ENCODE data around the gene LRRC75A. TPM values are rescaled to one million over a fixed set of nuclear protein-coding genes. Genes with fewer than 3 reads are reported as not detected.

LRRC75A gene
- total and polyA plus RNA-seq, 9 donors = 5.7 to 12.5 (median 7.5) TPM

DNA sequence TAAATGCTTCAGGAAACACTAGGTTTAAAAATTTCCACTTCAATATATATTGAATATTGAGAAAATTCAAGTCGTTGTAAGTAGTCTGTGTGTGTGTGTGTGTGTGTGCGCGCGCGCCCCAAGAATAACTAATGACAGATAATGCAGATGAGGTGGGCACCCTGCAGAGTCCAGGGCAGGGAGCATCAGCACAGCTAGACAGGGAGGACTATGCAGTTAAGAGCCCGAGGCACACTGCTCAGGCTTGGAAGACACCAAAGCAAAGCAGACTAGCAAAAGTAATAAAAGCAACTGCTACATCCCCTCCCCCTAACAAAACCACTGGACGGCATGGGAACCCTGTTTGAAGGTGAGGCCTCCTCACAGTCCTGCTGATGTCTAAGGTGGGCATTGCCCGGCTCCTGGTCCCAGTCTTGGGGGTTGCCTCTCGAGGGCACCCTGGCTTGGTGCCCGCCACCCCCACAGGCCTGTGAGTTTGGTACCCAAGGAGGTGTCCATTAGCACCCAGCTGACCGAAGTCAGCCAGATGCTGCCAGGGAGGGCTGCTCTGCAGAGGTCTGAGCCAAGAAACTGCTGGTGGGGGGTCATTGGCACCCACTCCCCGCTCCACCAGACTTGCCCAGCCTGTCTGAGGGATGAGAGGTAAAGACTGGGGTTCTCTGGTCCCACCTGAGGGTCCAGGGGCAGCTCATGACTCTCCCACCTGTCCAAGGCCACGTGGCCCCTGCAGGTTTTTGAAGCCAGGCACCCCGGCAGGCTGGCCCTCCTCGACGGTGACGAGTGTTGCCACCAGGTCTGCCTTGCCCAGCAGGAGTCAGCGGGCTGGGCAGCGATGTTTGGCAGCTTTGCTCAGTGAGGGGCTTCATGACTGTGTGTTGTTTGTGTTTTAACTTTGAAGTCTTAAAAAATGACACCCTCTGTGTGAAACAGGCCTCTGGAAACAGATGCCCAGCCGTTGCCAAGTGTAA lies 18.7 kb downstream of the LRRC75A start:
- DNase-seq = no peak
- peaks cover 63% of the 10 kb centered on the region for H3K4me1 ChIP-seq (ENCODE audit: control insufficient read depth, insufficient read depth, low read length)
- H3K9me3 ChIP-seq (replicated peaks; ENCODE audit: control insufficient read depth, low read depth, low read length) = no peaks in the 10 kb centered on the region
- H3K4me3 ChIP-seq (ENCODE audit: low read length) = no peak overlapping the region
- no peaks in the 10 kb centered on the region for H3K36me3 ChIP-seq (ENCODE audit: control insufficient read depth, insufficient read depth, low read length)
- H3K27me3 ChIP-seq (ENCODE audit: control insufficient read depth, insufficient read depth, low read length) = no peaks in the 10 kb centered on the region
- WGBS (ENCODE audit: insufficient coverage) = 79% methylated on average over 7 of the region's 20 CpGs
- no peak overlapping the region for H3K27ac ChIP-seq (ENCODE audit: low read length)

DNA sequence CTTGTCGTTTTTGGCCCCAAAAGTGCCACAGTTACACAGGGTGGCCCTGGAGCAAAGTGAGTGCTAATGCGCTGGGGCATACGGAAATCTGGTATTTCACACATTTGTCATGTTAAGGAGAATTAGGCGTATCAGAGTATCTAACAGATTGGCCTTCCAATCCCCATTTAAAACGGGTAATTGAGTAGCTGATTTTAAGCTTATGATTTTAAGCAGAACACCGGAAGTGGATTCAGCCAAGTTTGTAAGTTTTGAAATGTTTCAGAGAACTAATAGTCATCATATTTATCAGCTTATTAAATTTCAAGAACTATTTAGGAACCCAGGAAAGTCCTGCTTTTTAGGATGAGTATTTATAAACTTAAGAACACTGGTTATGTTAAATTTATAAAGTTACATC lies 19.5 kb downstream of the LRRC75A start:
- no peaks in the 10 kb centered on the region for H3K9me3 ChIP-seq (replicated peaks; ENCODE audit: control insufficient read depth, low read depth, low read length)
- peak; percentile 64 for DNase-seq
- H3K4me3 ChIP-seq (ENCODE audit: low read length) = no peak overlapping the region
- WGBS (ENCODE audit: insufficient coverage) = 58% methylated on average over 2 of the region's 6 CpGs
- H3K27ac ChIP-seq (ENCODE audit: low read length) = no peak overlapping the region
- H3K36me3 ChIP-seq (ENCODE audit: control insufficient read depth, insufficient read depth, low read length) = no peaks in the 10 kb centered on the region
- no peaks in the 10 kb centered on the region for H3K27me3 ChIP-seq (ENCODE audit: control insufficient read depth, insufficient read depth, low read length)
- H3K4me1 ChIP-seq (ENCODE audit: control insufficient read depth, insufficient read depth, low read length) = peaks cover 58% of the 10 kb centered on the region

DNA sequence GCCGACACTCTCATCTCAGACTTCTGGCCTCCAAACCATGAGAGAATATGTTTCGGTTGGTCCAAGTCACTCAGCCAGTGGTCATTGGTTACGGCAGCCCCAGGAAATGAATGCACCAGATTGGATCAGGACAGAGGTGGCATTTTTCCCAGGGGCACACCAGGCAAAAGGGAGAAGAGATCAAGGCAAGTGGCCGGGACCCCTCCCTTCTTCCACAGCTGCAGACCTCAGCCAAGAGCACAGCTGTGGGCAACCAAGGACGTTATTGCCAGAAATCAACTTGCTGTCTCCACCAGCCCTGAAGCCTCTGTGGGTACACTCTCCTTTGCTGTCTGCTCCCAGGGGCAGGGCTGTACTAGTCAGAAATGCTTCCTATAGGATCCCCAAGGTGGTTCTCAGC lies 20.7 kb downstream of the LRRC75A start:
- Histone ChIP-seq H3K4me3 (ENCODE audit: low read length) (no peak overlapping the region), H3K27ac (ENCODE audit: low read length) (peak overlapping the region; percentile 13), H3K4me1 (ENCODE audit: control insufficient read depth, insufficient read depth, low read length) (peaks cover 52% of the 10 kb centered on the region), H3K27me3 (ENCODE audit: control insufficient read depth, insufficient read depth, low read length) (no peaks in the 10 kb centered on the region), H3K9me3 (replicated peaks; ENCODE audit: control insufficient read depth, low read depth, low read length) (no peaks in the 10 kb centered on the region), H3K36me3 (ENCODE audit: control insufficient read depth, insufficient read depth, low read length) (no peaks in the 10 kb centered on the region)
- 66% methylated on average over 4 of the region's 5 CpGs for WGBS (ENCODE audit: insufficient coverage)
- peak; percentile 66 for DNase-seq

DNA sequence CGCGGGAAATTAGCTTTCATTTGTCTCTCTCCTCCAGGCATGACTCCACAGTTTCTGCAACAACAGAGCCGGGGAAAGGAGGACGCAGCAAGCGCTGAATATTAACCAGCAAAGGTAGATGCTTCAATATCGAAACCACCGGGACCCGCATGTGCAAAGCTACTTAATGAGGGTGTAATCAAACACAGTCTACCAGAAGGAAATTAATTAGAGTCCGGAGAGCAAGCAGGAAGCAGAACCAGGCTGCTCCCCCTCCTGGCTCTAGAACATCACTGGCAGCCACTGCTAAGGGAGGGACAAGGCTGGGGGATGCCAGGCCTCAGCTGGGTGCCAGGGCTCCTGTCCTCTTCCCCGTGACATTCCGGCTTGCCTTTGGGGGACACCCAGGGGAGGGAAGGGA lies 21.7 kb downstream of the LRRC75A start:
- no peaks in the 10 kb centered on the region for H3K36me3 ChIP-seq (ENCODE audit: control insufficient read depth, insufficient read depth, low read length)
- peaks cover 61% of the 10 kb centered on the region for H3K4me1 ChIP-seq (ENCODE audit: control insufficient read depth, insufficient read depth, low read length)
- peak; percentile 60 for DNase-seq
- no peak overlapping the region for H3K4me3 ChIP-seq (ENCODE audit: low read length)
- WGBS (ENCODE audit: insufficient coverage) = 54% methylated on average over 5 of the region's 11 CpGs
- no peaks in the 10 kb centered on the region for H3K9me3 ChIP-seq (replicated peaks; ENCODE audit: control insufficient read depth, low read depth, low read length)
- H3K27ac ChIP-seq (ENCODE audit: low read length) = peak overlapping the region; percentile 25
- no peaks in the 10 kb centered on the region for H3K27me3 ChIP-seq (ENCODE audit: control insufficient read depth, insufficient read depth, low read length)

DNA sequence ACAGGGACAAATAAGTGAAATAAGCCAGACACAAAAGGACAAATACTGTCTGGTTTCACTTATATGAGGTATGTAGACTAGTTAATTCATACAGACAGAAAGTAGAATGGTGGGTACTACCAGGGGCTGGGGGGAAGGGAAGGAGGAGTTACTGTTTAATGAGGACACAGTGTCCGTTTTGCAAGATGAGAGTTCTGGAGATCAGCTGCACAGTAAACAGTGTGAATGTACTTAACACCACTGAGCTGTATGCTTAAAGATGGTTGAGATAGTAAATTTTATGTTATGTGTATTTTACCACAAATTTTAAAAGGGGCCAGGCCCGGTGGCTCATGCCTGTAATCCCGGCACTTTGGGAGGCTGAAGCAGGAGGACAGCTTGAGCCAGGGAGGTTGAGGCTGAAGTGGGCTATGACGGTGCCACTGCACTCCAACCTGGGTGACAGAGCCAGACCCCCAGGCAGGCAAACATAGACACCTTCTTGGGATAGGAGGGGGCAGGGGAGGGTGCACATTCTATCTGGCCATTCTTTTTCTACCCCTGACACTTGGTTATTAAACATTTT lies 23.5 kb downstream of the LRRC75A start:
- no peak overlapping the region for H3K4me3 ChIP-seq (ENCODE audit: low read length)
- no peak for DNase-seq
- H3K9me3 ChIP-seq (replicated peaks; ENCODE audit: control insufficient read depth, low read depth, low read length) = no peaks in the 10 kb centered on the region
- WGBS (ENCODE audit: insufficient coverage) = 85% methylated on average over 3 of the region's 4 CpGs
- H3K27me3 ChIP-seq (ENCODE audit: control insufficient read depth, insufficient read depth, low read length) = no peaks in the 10 kb centered on the region
- peaks cover 67% of the 10 kb centered on the region for H3K4me1 ChIP-seq (ENCODE audit: control insufficient read depth, insufficient read depth, low read length)
- H3K27ac ChIP-seq (ENCODE audit: low read length) = no peak overlapping the region
- H3K36me3 ChIP-seq (ENCODE audit: control insufficient read depth, insufficient read depth, low read length) = peaks cover 2% of the 10 kb centered on the region

DNA sequence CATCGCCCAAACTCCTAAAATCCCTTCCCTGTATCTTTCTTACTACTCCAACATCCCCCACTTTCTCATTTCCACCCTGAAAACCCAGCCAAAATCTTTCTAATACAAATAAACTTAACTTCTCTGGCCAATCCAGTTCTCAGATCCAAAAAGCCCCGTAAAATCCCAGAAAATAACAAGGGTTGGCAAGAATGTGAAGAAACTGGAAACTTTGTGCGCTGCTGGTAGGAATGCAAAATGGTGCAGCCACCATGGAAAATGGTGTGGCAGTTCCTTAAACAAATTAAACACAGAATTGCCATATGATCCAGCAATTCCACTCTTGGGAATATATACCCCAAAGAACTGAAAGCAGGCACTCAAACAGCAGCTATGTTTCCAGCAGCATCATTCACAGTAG lies 24.1 kb downstream of the LRRC75A start:
- no peaks in the 10 kb centered on the region for H3K27me3 ChIP-seq (ENCODE audit: control insufficient read depth, insufficient read depth, low read length)
- no peak overlapping the region for H3K27ac ChIP-seq (ENCODE audit: low read length)
- H3K4me3 ChIP-seq (ENCODE audit: low read length) = no peak overlapping the region
- 20% methylated on average over 1 of the region's 3 CpGs for WGBS (ENCODE audit: insufficient coverage)
- no peaks in the 10 kb centered on the region for H3K9me3 ChIP-seq (replicated peaks; ENCODE audit: control insufficient read depth, low read depth, low read length)
- no peak for DNase-seq
- H3K36me3 ChIP-seq (ENCODE audit: control insufficient read depth, insufficient read depth, low read length) = peaks cover 5% of the 10 kb centered on the region
- H3K4me1 ChIP-seq (ENCODE audit: control insufficient read depth, insufficient read depth, low read length) = peaks cover 67% of the 10 kb centered on the region

DNA sequence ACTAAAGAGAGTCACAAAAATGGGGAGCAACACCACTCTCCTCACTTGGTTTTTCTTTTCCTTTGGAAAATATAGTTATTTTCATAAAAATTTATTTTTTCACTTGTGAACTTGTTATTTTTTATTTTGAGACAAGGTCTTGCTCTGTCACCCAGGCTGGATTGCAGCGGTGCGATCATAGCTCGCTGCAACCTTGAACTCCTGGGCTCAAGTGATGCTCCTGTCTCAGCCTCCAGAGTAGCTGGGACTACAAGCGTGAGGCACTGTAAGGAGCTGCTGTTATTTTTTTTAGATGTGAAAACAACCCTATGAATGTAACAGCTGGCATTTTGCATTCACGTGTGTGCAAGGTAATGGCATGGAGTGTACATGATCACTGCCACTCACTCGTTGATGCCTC lies 24.9 kb downstream of the LRRC75A start:
- WGBS (ENCODE audit: insufficient coverage) = 86% methylated on average over 2 of the region's 6 CpGs
- H3K4me1 ChIP-seq (ENCODE audit: control insufficient read depth, insufficient read depth, low read length) = peaks cover 71% of the 10 kb centered on the region
- no peak overlapping the region for H3K27ac ChIP-seq (ENCODE audit: low read length)
- no peaks in the 10 kb centered on the region for H3K9me3 ChIP-seq (replicated peaks; ENCODE audit: control insufficient read depth, low read depth, low read length)
- no peak overlapping the region for H3K4me3 ChIP-seq (ENCODE audit: low read length)
- DNase-seq = no peak
- H3K36me3 ChIP-seq (ENCODE audit: control insufficient read depth, insufficient read depth, low read length) = peaks cover 11% of the 10 kb centered on the region
- H3K27me3 ChIP-seq (ENCODE audit: control insufficient read depth, insufficient read depth, low read length) = no peaks in the 10 kb centered on the region

DNA sequence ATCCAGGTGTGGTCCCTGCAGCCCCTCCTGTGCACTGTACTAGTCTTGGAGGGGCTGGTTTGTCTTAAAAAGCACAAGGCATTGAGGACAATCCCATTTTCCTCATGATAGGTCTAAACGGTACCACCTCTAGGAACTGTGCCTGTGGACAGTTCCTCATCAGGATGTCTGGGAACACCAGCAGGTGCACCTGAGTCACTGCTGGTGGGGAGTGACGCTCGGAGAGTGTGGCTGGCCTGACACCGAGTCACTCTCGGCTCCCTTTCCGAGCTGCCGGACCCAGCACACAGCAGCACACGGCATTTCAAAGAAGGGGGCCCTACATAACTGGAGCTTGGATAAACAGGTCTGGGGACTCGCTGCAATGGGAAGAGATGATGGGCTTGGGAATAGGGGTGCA lies 25.6 kb downstream of the LRRC75A start:
- Histone ChIP-seq H3K27ac (ENCODE audit: low read length) (no peak overlapping the region), H3K4me1 (ENCODE audit: control insufficient read depth, insufficient read depth, low read length) (peaks cover 65% of the 10 kb centered on the region), H3K27me3 (ENCODE audit: control insufficient read depth, insufficient read depth, low read length) (no peaks in the 10 kb centered on the region), H3K4me3 (ENCODE audit: low read length) (no peak overlapping the region), H3K36me3 (ENCODE audit: control insufficient read depth, insufficient read depth, low read length) (peaks cover 18% of the 10 kb centered on the region), H3K9me3 (replicated peaks; ENCODE audit: control insufficient read depth, low read depth, low read length) (no peaks in the 10 kb centered on the region)
- 74% methylated on average over 9 of the region's 9 CpGs for WGBS (ENCODE audit: insufficient coverage)
- DNase-seq = no peak

DNA sequence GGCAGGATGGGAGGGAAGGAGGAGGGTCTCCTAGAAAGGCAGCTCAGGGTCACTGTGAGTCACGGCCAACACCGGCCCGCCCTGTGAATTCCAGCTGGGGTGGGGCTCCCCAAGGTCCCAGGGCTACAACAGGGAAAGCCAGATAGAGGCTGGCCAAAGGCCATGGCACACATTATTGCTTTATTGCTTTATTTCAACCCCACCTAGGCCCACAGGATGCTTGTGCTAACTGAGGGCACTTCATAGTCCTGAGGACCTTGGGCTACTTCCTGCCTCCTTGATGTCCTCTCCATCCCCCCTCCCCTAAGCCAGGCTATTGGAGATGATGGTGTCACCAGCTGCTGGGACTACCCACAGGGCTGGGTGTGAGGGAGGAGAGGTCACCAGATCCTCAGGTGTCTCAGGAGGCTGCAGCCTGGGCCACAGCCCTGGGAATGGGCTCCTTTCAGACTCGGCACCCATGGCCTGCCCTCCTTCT lies 26.1 kb downstream of the LRRC75A start:
- no peak for DNase-seq
- Histone ChIP-seq H3K4me3 (ENCODE audit: low read length) (no peak overlapping the region), H3K9me3 (replicated peaks; ENCODE audit: control insufficient read depth, low read depth, low read length) (no peaks in the 10 kb centered on the region), H3K4me1 (ENCODE audit: control insufficient read depth, insufficient read depth, low read length) (peaks cover 60% of the 10 kb centered on the region), H3K27me3 (ENCODE audit: control insufficient read depth, insufficient read depth, low read length) (no peaks in the 10 kb centered on the region), H3K36me3 (ENCODE audit: control insufficient read depth, insufficient read depth, low read length) (peaks cover 23% of the 10 kb centered on the region), H3K27ac (ENCODE audit: low read length) (no peak overlapping the region)
- 40% methylated on average over 2 of the region's 4 CpGs for WGBS (ENCODE audit: insufficient coverage)

DNA sequence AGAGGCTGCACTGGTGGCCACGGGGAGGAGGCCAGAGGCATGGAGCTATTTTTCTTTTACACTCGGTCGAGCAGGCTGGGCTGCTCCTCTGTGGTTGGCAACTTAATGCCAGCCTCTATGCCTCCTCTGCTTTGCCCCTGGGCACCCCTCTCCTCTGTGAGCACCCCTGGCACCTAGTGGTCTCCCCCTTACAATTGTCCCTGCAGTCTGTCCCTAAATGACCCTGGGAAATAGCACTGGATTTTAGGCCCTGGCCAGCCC lies 27.0 kb downstream of the LRRC75A start:
- WGBS (ENCODE audit: insufficient coverage) = 77% methylated on average over 3 of the region's 3 CpGs
- peaks cover 51% of the 10 kb centered on the region for H3K4me1 ChIP-seq (ENCODE audit: control insufficient read depth, insufficient read depth, low read length)
- no peak overlapping the region for H3K27ac ChIP-seq (ENCODE audit: low read length)
- peaks cover 30% of the 10 kb centered on the region for H3K36me3 ChIP-seq (ENCODE audit: control insufficient read depth, insufficient read depth, low read length)
- no peak overlapping the region for H3K4me3 ChIP-seq (ENCODE audit: low read length)
- no peak for DNase-seq
- no peaks in the 10 kb centered on the region for H3K9me3 ChIP-seq (replicated peaks; ENCODE audit: control insufficient read depth, low read depth, low read length)
- no peaks in the 10 kb centered on the region for H3K27me3 ChIP-seq (ENCODE audit: control insufficient read depth, insufficient read depth, low read length)

Data from muscle of leg (tissue), 11 donors.